SH-SY5Y (cell line): ENCODE results near the gene PSAP.

Experiments used
- GATA2 ChIP-seq: IDR thresholded peaks from 2 replicates; pipeline ENCODE4 v1.6.1; 2011; ENCODE audit warnings: mild to moderate bottlenecking, low read depth, low read length
- GATA3 ChIP-seq: IDR thresholded peaks from 2 replicates; pipeline ENCODE4 v1.6.1; 2011; ENCODE audit warnings: low read depth, mild to moderate bottlenecking, low read length, moderate library complexity

PSAP gene

DNA sequence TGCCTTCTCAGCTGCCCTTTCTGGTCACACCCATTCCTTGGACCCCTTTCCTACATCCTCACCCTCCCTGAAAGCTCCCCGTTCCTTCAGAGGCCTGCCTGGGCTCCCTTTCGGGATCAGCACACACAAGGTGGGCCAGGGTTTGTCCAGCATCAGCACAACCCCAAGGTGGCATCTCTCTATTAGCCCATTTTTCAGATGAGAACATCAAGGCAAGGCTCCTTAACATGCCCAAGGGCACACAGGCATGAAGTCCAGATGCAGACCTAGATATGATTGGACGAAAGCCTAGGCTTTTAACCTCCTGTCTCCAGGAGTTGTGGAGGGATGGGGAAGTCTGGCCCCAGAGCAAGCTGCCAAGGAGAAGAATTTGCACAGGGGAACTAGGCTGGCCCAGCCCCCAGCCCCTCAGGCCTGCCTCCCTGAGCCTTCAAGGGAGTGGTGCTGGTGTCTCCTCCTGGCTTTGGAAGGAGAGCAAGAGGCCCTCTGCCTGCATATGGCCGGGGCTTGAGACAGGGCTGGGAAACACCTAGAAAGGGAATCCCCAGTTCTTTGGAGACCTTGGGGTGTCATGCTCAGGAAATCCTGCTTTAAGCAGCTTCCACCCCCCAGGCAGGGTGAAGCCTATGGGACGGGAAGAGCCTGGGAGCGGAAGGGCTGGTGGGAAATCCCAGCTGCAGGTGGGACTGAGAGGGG is 68.7 kb downstream of the PSAP start:
- TF ChIP-seq GATA2 (no peak), GATA3 (no peak)

GRCh38 chr10:71780719-71781118 is 70.3 kb downstream of the PSAP start:
- no peak for TF ChIP-seq GATA3
- TF ChIP-seq GATA2 = no peak

- TF ChIP-seq GATA3 = no peak
- TF ChIP-seq GATA2 = no peak
These were observed 70.9 kb downstream of the PSAP start for GRCh38 chr10:71780156-71780555.

DNA sequence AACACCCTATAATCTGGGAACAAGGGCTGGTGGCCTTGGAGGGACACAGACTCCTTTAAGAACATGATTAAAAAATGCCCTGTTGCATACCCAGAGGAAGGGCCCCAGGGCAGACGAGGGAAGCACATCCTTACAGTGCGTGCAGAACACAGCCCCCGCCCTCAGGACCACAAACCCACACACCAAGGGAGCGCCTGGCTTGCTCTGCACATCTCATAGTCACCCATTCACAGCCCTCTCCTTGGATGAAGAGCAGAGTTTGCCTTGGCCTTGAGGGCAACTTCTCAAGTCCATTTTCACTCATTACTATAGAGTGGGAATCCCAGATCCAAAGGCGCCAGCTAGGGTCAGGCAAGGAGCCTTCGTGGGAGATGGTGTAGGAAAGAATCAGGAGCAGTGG is 71.4 kb downstream of the PSAP start:
- TF ChIP-seq GATA2 = no peak
- no peak for TF ChIP-seq GATA3

- TF ChIP-seq GATA2 (no peak), GATA3 (no peak)
These were observed 72.8 kb downstream of the PSAP start for GRCh38 chr10:71778071-71778825.

DNA sequence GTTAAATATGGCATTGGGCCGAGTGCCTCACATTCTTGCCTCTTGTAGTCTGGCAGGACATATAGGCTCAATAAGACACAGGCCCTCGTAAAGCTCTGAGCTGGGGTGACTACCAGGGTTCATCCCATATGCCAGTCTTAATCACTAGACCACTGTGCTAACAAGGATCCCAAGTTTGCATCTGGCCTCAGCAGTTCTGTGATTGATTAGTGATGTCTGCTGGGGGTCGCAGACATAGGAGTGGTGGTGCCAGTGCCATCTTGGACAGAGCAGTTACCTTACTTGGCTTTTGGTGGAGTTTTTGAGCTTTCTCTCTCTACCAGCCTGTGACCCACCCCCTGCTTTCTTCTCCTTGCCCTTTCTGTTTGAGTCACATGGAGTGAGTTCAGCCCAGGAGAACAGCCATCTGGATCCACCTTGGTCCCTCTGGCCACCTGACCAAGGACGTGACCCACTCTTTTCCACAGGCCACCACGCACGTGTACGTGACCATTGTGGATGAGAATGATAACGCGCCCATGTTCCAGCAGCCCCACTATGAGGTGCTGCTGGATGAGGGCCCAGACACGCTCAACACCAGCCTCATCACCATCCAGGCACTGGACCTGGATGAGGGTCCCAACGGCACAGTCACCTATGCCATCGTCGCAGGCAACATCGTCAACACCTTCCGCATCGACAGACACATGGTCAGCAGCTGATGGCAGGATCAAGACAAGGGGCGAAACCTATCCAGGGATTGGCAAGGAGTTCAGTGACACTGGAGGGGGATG is 73.7 kb downstream of the PSAP start:
- TF ChIP-seq GATA3 (no peak), GATA2 (no peak)

DNA sequence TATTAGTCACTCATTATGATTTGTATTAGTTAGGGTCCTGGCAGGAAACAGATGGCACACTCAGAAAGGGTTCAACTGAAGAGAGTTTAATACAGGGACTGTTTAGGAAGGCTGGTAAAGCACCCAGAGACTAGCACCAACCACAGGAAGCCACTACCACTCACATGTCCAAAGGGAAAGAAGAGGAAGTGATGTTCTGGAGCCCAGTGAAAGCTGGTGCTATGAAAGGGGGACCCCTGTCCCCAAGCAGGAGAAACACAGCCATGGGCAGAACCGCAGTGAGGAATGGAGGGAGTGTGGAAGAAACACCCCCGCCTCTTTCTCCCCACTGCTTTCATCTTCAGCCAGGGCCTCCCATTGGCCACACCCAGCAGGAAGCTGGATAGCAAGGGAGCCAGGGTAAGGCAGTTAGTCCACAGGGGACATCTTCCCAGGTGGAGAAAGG is 74.5 kb downstream of the PSAP start:
- TF ChIP-seq GATA3 (no peak), GATA2 (no peak)

DNA sequence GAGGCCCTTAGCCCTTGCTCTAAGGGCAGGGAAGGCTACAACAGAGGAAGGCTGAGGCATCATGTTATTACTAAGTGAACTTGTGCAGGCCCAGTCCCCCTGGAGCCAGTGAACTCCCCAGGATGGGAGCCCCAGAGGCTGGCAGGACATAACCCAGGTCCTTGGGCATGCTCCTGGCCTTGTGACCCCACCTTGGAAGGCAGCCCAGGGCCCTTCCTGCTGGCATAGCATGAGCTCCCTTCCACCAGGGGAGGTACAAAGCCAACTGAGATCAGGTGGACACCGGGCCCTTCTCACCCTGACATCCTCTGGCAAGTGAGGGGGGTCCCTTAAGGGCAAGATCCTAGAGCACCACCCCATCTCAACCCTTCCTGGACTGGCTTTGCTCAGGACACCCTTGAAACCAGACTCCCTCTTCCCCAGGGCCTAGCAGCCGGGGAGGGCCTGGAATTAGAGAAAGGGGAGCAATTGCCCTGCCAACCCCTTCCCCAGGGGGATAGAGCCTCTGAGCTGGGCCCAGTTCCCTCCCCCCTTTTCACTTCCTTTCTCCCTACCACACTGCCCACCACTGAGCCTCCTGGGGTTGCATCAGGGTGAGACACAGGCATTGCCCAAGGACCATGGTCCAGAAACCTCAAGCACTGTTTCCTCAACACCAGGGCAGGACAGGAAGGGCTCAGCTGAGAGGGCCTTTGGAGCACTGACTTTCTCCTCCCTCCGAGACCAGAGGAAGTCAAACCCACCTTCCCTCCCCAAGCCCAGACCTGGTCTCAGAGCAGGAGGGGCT is 75.9 kb downstream of the PSAP start:
- TF ChIP-seq GATA2 (no peak), GATA3 (no peak)

- TF ChIP-seq GATA3 = no peak
- TF ChIP-seq GATA2 = no peak
These were observed 77.7 kb downstream of the PSAP start, which contains the start of gene VSIR for GRCh38 chr10:71773221-71773971. TSS of gene VSIR (minus strand) at chr10:71773520. CDS start at chr10:71773439, 81 bp downstream.

DNA sequence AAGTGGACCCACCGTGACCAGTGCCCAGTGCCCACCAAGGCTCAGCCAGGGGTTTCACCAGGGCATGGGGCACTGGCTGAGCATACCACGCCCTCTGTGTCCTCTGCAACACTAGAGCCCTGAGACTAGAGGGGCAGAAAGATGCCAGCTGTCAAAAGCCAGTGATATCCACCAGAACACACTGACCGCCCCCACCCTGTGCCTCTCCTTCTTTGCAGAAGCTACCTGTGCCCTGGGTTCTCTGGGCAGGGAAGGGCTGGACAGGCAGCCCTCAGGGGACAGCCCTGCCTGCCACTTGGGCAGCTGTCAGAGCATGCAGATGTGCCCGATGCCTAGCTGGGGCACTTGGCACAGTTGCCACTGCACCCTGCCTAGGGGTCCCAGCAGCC is 78.2 kb downstream of the PSAP start:
- TF ChIP-seq GATA3 = no peak
- TF ChIP-seq GATA2 = no peak

DNA sequence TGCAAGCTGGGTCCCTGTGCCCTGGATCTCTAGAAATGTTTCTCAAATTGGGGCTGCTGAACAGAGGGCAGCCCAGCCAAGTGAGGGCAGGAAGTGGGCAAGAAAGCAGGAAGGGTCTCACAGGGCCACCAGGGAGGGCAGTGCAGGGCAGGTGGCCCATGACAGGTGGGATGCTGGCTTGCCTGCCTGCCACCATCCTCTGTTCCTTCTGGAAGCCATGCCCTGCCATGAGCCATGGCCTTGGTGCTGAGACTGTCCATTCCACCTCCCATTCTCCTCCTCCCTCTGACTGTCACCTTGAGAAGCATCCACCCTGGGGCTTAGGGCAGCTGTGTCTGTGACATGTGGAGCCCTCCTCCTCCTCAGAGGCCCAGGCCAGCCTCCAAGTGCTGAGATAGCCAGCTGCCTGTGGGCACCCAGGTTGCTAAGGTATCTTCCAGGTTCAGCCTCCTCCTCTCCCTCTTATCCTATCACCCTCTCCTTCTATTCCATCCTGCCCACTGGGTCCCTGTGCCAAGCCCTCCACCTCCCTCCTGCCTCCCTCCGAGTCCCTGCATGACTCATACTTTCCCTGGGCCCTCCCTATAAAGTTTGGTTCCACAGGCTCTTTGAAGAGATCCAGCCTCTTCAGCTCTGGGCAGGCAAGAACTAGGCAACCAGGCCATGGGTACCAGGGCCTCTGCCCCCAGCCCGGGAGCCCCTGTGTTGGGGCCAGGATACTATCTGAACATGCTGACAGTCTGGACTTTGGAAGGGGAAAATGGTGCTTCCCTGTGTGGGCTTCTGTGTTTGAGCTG is 79.0 kb downstream of the PSAP start:
- TF ChIP-seq GATA3 = no peak
- TF ChIP-seq GATA2 = no peak

DNA sequence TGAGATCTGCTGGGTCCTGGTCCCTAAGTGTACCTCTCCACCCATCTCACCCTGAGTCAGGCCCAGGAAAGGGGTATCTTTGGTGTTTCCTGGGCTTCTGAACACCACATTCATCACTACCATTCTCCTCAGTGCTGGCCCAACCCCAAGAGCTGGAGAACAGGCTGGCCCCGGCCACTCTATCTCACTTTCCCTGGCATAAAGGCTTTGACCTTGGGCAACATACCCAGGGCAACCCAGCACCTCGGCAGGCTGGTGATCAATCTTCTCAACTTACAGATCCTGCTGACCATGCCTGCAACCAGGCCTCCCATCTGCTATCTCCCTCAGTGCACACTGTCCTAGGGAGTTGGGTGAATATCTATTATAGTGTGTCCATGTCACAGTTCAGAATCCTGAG is 79.8 kb downstream of the PSAP start:
- TF ChIP-seq GATA2 = no peak
- no peak for TF ChIP-seq GATA3
